Stimulated activated CD8-positive, alpha-beta memory T cell treated with anti-CD3 and anti-CD28 coated beads, Interleukin-4, amount 100 ng/mL, for 24 hours (primary cell): ENCODE measurements around the gene FZD10.

ENCODE experiments used
- DNase-seq: peaks from one replicate; pipeline ENCODE4 v3.0.0-alpha.2; 2020; ENCODE audit warnings: low read depth

Gene FZD10

DNA sequence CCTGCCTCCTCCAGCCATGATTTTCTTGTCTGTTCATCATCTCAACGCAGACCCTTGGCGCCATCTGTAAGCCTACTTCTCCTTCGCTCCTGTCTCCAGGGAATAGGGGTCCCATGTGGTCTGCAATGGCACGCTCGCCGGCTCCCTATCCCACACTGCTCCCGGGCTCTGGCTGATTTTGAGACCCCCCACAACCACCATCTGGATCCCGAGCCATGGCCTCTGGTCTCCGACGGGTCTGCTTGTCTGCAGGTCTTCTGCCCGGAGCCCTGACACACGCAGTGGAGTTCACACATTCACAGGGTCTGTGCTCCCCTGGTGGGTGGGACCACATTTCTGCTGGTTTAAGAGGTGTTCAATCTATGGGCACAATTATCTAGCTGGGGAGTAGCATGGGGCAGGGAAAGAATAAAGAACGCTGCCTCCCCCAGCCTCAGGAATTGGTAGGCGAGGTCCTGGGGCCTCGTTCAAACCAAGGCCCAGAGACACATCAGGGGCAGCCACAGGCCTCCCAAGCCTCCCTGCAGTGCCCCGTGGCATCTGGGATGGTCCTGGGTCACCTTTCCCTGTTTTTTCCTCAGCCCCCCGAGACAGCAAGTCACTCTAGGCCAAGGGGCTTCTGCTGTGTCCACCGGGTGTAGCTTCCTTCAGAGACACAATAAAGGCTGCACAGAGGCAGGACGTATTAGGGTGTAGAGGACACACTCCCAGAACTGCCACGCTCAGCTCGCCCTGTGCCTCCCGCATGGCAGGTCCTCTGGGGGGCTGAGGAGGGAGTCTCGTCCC is 21.5 kb downstream of the FZD10 start:
- DNase-seq = no peak

DNA sequence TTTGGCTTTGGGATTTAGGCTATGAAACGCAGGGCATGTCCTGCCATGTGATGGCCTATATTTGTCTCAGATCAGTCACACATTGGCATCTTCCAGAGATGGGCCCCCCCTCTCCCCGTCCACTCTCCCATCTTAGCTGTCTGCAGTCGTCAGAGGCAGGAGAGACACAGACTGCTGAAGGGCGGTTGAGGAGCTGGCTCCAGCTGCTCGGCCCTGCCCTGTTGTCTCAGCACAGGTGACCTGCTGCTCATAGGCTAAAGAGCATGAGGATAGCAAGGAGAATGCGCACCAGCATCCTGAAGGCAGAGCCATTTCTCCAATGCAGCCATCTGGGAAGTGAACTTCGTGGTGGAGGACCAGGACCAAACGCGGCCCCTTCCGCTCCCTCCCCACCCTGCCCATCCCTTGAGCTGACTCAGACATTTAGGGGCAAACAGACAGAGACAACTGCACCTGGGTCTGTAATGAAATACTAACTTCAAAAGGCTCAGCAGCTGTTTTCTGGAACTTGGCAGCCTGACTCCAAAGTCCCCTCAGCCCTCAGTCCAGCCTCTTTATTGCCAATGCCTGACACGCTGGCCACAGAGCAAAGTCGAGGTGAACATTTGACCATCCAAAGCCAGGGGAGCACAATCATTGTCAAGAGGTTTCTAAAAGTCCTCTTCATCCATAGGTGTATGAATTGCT is 22.3 kb downstream of the FZD10 start:
- DNase-seq = no peak

DNA sequence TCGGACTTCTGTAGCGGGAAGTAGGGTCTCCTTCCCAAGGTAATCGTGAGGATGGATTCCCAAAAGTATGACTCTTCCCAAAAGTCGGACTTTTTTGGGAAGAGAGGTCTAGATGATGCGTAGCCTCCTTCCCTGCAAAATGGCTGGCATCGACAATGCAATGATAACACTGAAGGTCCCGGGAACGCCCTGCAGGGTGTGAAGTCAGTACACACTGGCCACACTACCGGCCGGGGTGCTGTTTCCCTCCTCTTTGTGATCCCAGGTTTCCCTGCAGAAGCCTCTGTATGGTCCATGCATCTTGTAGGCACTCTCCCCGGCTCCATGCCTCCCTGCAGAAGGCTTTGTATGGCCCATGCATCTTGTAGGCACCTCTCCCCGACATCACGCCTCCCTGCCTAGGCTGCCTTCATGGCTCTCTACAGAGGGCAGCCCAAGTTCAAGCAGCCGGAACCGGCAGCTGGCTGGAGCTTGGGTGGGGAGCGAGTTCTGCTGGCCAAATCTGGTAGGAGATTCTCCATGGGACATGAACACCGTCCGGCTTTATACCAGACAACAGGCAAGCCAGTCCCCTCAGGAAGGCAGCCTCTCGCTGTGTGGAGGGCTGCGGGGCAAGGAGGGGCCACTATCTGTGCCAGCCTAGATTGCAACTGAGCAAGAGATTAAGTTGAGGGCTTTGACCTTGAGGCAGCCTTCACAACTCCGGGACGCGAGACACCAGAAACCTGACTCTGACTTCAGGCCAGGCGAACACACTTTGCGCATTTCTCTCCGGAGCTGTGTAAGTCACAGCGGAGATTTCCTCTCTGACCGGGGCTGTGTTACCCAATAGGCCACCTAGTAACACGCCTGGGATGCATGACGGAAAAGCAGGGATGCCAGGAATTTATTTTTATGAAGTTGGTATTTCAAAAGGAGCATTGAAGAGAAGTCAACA is 23.5 kb downstream of the FZD10 start:
- no peak for DNase-seq

DNA sequence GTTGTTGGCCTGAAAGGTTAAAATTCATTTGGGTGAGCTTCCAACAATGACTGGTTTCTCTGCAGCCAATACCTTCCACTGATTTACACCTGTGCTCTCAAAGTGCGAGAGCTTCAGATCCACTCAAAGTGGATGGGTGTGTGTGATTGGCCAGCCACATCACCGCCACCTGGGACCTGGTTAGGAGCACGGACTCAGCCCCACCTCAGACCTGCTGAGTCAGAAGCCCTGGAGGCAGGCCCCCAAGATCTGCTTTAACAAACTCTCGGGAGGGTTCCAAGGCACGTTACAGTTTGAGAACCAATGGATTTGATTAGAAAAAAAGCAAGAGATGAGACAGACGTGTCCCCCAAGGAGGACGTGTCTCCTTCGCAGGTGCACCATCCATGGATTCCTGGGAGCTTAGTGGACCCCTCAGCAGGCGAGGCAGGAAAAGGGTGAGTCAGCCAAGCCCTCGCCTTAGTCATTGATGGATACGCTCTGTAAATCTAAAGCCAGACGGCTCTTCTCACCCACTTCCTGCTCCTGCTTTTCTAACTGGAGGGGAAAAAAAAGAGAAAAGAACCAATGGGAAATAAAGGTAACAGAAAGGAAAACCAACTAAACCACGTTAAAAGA is 24.5 kb downstream of the FZD10 start:
- DNase-seq = no peak

DNA sequence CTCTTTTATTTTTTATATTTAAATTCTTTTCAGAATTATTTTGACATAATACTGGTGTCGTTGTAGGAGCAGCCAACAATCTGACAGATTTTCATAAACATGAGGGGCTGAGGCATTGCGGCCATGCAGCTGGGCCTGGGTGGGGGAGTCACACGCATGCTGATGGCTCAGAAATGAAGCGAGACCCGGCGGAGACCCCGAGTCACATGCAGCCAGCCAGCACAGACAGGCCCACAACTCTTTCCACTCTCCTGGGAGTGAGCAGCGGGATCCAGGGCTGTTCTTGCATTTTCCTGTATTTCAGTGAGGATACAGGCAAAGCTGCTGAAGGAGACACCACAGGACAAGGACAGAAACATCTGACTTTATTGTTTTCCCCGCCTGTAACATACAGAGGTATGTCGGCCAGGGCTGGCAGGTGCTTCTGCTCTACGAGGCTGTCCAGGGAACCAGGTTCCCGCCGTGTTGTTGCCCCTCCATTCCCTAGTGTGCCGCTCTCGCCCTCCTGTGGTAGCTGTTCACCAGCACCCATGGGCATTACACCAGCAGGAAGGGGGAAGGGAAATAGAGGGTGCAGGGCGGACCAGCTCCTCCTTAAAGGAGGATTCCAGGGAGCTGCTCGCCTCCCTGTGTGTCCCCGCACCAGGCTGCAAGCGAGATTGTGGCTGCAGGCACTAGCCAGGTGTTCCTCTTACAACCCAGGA is 30.5 kb downstream of the FZD10 start:
- DNase-seq = no peak

DNA sequence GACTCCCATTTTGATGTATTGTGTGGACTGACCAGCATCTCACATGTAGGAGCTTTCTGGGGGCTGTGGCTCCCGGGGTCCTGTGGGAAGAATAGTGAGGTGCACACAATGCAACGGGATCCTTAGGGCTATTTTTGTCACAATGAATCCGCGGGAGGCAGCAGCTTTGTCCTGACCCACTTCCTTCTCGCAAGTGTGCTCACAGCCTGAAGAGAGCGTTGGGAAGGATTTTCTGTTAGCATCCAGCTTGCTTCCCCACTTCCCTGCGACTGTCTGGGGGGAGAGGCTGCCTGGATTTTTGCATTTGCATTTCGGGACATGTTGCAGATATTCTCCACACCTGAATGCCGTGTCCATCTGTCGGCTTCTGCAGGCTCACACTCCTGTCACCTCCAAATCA is 31.9 kb downstream of the FZD10 start:
- DNase-seq = no peak

DNA sequence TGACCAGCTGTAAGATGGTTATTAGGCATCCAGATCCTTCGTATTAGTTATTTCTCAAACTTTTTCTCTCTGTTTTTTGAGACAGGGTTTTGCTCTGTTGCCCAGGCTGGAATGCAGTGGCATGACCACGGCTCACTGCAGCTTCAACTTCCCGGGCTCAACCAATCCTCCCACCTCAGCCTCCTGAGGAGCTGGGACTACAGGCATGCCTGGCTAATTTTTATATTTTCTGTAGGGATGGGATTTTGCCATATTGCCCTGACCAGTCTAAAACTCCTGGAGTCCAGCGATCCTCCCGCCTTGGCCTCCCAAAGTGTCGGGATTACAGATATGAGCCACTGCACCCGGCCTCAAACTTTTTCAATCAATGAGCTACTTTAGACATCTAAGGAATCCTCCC is 33.1 kb downstream of the FZD10 start:
- DNase-seq = no peak

DNA sequence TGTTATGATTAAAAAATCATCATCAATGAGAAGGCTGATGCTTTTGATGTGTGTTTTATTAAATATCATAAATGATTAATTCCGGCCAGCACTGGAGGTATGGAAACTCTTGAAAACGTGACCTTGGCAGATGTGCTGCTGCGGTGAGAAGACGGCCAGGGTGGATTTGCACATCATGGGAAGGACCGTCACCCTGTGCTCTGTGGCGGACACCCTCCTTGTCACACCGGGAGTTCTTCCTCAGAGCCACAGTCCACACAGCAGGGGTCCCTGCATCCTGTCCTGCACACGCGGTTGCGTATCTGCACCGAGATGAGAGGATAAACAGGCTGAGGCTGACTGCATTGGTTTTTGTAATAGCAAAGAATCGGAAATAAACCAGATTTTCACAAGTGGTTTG is 33.5 kb downstream of the FZD10 start:
- no peak for DNase-seq

DNA sequence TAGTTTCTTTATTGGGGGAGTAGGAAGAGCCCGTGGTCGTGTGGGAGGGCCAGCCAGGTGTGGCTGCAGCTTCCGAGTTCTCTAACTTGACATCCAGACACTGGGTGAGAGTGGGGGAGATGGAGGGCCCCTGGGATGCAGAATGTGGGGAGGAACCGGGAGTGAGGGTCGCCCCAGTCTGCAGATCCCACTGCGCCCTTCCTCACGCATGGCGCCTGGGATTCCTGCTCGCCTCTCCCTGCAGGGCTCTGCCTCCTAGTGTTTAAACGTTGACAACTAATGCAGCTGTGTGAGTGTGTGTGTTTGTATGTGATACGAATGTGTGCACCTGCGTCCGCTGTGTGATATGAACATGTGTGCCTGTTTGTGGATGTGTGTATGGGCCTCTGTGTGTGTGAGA is 34.6 kb downstream of the FZD10 start:
- no peak for DNase-seq

DNA sequence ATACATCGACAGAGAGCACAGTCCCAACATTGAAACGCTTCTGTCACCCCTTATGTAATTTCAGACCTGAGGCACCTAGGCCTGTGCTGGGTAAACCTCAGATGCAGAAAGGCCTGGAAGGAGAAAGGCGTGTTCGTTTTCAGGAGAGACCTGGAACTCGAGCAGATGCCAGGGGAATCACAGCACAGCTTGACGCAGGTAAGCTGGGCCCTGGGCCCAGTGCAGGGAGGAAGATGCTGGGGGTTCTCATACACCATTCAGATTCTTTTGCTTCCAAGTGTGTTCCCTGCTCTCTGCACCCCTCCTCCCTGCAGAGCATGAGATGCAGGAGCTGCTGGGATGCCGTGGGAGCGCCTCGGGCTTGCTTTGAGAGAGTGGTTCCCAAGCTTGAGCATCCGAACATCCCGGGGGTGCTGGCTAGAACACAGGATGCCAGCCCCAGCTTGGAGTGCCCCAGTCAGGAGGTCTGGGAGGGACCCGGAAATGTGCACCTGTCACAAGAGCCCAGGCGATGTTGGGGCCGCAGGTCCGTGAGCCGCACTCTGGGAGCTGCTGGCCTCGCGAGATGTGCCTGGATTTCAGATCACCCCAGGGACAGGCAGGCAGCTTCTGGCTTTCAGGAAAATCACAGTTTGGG is 35.9 kb downstream of the FZD10 start:
- DNase-seq = no peak

DNA sequence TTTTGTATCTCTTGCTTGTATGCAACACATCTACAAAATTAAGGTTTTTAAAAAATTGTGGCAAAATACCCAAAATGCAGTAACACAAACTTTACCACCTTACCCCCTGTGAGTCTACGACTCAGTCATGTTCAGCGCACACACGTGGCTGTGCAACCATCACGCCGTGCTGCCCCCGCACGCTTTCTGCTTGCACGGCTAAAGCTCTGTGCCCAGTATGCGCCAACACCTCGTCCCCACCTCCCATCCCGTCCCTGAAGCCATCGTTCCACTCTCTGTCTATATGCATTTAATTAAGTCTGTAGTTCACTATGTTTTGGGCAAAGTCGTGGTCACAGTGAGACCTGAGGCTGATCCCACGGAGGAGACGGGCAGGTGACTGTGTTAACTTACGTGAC is 36.4 kb downstream of the FZD10 start:
- no peak for DNase-seq

DNA sequence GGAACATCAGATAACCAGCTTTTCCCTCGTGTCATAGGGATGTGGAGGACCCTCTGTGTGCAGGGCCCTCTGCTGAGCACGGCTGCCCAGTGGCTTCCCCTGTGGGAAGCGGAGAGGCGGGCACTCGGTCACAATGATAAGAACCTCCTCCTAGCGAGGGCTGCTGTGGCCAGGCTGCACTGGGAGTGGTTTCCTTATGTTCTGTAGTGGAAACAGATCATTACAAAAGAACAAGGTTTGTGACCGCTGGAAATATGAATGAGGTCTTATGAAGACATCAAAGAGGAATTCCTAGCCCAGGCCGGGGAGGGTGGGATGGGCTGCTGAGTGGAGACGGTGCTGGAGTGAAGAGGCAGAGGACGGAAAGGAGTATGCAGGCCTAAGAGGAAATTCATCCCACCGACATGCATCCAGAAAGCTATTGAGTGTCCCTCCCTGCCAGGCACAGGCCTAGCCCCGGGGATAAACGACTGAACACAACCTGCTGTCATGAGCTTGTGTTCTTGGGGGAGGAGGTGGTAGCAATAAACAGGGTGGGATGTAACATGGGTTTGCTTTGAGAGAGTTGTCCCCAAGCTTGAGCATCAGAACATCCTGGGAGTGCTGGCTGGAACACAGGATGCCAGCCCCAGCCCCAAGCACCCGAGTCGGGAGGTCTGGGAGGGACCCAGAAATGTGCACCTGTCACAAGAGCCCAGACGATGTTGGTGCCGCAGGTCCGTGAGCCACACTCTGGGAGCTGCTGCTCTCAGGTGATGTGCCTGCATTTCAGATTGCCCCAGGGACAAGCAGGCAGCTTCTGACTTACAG is 37.5 kb downstream of the FZD10 start:
- DNase-seq = no peak

DNA sequence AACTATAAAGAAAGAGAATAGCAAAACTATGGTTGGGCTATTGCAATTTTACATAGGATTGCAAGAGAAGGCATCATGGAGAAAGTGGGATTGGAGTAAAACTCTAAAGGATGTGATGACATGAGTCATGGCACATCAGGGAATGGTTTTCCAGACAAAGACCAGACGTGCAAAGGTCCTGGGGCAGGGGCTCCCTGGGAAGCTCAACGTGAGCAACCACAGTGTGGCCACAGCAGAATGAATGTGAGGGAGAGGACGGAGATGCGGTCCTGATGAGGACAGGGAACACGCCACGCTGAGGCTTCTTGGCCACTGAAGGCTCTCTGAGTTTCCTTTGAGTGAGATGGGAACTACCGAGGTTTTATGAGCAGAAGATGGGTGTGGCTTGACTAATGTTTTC is 38.2 kb downstream of the FZD10 start:
- no peak for DNase-seq

DNA sequence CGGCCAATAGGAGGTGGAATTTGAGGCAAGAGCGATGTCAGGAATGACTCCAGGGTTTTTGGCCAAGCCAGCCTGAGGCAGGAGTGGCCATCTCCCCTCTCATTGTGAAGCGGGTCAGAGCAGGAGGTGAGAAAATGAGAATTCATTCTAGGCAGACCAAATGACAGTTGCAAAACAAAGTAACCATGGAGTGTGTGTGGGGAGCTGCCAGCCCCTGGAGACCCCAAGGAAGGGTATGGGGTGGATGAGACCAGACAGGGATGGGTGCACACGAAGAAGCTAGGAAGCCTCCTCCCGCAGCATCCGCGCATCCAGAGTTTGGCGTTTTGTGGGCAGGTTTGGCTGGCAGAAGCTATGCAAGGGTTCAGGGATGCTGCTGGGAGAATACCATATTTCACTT is 38.8 kb downstream of the FZD10 start:
- DNase-seq = no peak

DNA sequence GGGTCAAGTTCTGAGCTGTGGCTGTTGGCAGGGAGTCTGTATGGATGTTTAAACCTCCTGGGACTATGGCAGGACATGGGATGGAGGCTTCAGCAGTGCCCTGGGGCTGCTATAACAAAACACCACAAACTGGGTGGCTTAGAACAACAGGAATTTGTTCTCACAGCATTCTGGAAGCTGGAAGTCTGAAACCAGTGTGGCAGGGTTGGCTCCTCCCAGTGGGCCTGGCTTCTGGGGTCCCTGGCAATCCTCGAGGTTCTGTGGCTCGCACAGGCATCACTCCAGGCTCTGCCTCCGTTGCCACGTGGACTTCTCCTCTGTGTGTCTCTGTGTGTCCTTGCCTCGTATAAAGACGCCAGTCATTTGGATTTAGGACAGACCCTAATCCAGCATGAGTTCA is 39.9 kb downstream of the FZD10 start:
- DNase-seq = no peak

DNA sequence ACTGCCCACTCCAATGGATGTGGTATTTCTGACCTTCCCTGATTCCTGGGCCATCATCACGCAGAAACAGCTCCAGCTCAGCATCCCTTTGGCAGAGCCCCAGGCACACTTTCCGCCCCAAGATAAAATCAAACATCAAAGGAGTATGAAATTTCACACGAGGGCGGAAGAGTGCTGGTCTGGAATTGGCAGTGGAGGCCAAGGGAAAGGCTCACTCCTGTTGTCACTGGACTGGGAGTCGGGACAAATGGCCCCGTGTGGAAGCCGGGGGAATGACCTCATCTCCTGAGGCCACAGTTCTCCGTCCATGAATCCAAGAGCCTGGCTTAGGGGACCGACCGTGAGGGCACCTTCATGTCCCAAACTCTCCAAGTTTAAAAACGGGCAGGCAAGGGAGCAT is 40.9 kb downstream of the FZD10 start:
- DNase-seq = no peak

DNA sequence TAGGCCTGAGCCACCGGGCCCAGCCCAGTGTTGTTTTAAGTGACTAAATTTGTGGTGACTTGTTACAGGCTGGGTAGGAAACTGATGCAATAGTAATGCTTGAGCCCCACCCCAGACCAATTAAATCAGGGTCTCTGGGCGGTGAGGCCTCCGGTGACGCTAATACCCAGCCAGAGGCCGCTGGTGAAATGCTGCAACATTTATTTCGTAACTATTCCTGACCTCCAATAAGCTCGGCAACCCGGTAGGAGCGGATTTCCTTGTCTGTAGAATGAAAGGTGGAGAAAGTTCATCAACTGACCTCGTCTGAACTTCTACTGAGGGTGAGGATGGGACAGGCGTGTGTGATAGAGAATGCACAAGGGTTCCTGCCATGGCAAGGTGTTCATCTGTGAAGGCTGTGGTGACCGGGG is 42.3 kb downstream of the FZD10 start:
- DNase-seq = no peak

DNA sequence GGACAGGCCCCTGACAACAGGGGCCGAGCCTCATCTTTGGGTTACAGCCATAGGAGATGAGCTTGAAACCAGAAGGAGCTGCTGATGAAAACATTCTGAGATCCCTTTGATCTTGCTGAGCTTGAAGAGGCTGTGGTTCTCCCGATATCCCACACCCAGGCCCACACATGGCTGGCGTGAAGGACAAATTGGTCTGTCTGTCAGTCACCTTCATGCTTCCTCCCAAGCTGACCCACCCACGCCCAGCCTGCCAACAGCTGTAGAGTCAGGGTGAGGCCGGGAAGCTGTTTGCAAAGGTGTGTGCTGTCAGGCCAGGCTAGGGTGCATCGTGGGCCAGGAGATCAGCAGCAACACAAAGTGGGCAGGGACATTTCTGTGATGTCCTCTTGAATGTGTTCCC is 43.2 kb downstream of the FZD10 start:
- no peak for DNase-seq

DNA sequence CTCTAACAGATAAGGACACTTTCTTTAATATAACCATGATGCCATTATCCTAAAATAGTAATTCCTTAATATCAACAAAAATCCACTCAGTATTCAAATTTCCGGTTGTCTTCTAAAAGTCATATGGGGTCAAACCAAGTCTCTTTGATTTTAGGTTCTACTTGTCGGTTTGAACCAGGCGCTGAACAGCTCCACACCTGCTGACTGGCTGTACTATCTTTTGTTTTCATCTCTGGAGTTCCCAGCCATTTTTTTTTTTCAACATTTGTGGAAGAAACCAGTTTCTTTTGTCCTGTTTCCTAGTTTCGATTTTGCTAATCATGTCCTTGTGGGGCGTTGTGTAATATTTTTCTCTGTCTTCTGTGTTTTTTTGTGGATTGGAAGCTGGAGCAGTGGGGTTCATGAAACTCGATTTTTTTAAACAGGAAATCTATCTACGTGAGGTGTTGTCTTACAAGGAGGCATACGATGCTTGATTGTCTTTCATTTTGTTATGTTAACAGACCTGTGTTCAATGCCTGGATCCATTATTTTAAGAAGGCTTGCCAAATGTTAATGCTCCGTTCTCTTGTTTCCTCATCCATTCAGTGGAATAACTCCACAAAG is 50.2 kb downstream of the FZD10 start:
- no peak for DNase-seq

DNA sequence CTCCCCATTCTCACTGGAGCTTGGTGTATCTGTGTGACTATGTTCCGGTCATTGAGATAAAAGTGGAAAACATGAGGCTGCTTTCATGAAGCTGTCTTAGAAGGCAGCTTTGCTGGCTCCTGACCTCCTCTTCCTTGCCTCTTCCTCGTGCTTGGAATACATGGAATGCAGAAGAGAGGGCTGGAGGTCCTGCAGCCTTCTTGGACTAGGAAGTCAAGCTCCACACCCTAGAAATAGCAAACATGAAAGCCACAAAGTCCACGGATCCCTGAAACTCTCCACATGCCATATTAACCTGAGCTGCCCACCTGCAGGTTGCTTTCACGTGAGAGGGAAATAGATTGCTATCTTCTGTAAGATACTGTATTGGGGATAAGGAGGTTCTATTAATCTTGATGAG is 51.0 kb downstream of the FZD10 start:
- DNase-seq = no peak
